ENCODE results near the gene MCCC1. TPM values are rescaled to one million over a fixed set of nuclear protein-coding genes. Genes with fewer than 3 reads are reported as not detected.
"Not testable (repeated sequence)": the region's sequence is repeated elsewhere in the genome, so short reads cannot be mapped to it uniquely, and the experiment has no call there.

MCCC1 gene
- total RNA-seq, 2 experiments from 2014 or later, result 28.4 to 29.7 TPM

- H3K9me3 Mint-ChIP-seq, result peaks cover 12% of the 10 kb centered on the region
- no peaks in the 10 kb centered on the region for H3K27me3 Mint-ChIP-seq
- ChIA-PET POLR2A (no interaction called here), CTCF (no interaction called here)
- no peaks in the 10 kb centered on the region for H3K4me1 Mint-ChIP-seq (ENCODE audit: low read depth)
- no peak overlapping the region for H3K4me3 Mint-ChIP-seq
- no peak overlapping the region for H3K27ac Mint-ChIP-seq
- intact Hi-C loops (cut with micrococcal nuclease), result no loop called here
- DNase-seq, result no peak
- H3K36me3 Mint-ChIP-seq, result no peaks in the 10 kb centered on the region
These were observed 99.5 kb downstream of the MCCC1 start for GRCh38 chr3:182999767-183000166.

DNA sequence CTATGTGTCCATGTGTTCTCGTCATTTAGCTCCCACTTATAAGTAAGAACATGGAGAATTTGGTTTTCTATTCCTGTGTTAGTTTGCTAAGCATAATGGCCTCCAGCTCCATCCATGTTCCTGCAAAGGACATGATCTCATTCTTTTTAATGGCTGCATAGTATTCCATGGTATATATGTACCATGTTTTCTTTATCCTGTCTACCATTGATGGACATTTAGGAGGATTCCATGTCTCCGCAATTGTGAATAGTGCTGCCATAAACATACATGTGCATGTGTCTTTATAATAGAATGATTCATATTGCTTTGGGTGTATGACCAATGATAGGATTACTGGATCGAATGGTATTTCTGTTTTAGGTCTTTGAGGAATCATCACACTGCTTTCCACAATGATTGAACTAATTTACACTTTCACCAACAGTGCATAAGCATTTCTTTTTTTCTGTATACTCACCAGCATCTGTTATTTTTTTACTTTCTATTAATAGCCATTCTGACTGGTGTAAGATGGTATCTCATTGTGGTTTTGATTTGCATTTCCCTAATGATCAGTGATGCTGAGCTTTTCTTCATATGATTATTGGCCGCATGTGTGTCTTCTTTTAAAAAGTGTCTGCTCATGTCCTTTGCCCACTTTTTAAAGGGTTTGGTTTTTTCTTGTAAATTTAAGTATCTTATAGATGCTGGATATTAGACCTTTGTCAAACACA is 105.7 kb downstream of the MCCC1 start:
- H3K4me1 Mint-ChIP-seq (ENCODE audit: low read depth); H3K27ac Mint-ChIP-seq; H3K27me3 Mint-ChIP-seq; POLR2A ChIA-PET; DNase-seq; H3K4me3 Mint-ChIP-seq; intact Hi-C loops (cut with micrococcal nuclease); H3K36me3 Mint-ChIP-seq; CTCF ChIA-PET: not testable (repeated sequence)
- peaks cover 16% of the 10 kb centered on the region for H3K9me3 Mint-ChIP-seq

GRCh38 chr3:182989566-182989965 is 109.7 kb downstream of the MCCC1 start:
- Mint-ChIP-seq H3K9me3 (peaks cover 4% of the 10 kb centered on the region), H3K27ac (no peak overlapping the region), H3K4me3 (no peak overlapping the region), H3K27me3 (no peaks in the 10 kb centered on the region), H3K36me3 (no peaks in the 10 kb centered on the region), H3K4me1 (ENCODE audit: low read depth) (no peaks in the 10 kb centered on the region)
- DNase-seq, result no peak
- ChIA-PET CTCF (interaction anchor here (0.8 kb wide), 1 partner anchor 9 kb away, joined by 3 read pairs; no protein-coding TSS in a partner anchor), POLR2A (no interaction called here)
- intact Hi-C loops (cut with micrococcal nuclease), result no loop called here

DNA sequence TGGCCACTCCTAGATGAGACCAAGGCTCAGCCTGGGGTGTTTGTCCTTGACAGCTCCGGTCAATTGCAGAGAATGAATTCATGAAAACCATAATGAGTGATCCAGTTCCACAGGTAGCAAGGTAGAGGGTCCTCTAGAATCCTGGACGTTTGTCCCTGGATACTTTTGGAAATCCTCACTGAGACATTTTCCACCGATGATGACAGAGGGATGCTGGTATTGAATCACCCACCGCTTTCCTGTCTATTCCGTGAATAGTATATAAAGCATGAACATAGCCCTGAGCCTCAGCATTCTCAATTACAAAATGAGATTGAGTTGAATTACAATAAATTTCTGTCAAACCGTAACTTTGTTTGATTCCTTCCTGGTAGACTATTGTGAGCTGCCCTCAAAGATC is 113.3 kb downstream of the MCCC1 start:
- H3K27me3 Mint-ChIP-seq, result no peaks in the 10 kb centered on the region
- no peak for DNase-seq
- no peaks in the 10 kb centered on the region for H3K9me3 Mint-ChIP-seq
- H3K27ac Mint-ChIP-seq, result no peak overlapping the region
- ChIA-PET CTCF (no interaction called here), POLR2A (no interaction called here)
- no peaks in the 10 kb centered on the region for H3K4me1 Mint-ChIP-seq (ENCODE audit: low read depth)
- H3K36me3 Mint-ChIP-seq, result no peaks in the 10 kb centered on the region
- H3K4me3 Mint-ChIP-seq, result no peak overlapping the region
- intact Hi-C loops (cut with micrococcal nuclease), result no loop called here

GRCh38 chr3:182983876-182984275 is 115.4 kb downstream of the MCCC1 start:
- POLR2A ChIA-PET, result no interaction called here
- Mint-ChIP-seq H3K27ac (no peak overlapping the region), H3K9me3 (no peaks in the 10 kb centered on the region), H3K27me3 (no peaks in the 10 kb centered on the region), H3K4me1 (ENCODE audit: low read depth) (peaks cover 5% of the 10 kb centered on the region), H3K36me3 (no peaks in the 10 kb centered on the region), H3K4me3 (no peak overlapping the region)
- no peak for DNase-seq
- intact Hi-C loops (cut with micrococcal nuclease), result no loop called here
- CTCF ChIA-PET, result no interaction called here

DNA sequence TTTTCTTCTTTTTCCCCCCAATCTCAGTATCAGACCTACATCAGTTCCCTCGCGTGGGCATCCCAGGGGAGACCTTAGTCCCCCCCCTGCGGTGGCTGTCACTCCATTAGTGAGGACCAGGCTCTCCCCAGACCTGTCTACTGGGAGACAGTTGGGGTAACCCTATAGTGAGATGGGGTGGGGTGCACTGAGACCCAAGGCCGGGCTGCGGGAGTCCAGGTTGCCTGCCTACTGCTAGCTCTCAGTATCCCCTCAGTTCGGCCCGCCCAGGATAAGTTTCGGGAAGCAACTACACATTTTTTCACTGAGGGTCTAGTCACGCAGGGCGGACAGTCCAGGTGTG is 118.3 kb downstream of the MCCC1 start:
- H3K36me3 Mint-ChIP-seq, result no peaks in the 10 kb centered on the region
- peaks cover 18% of the 10 kb centered on the region for H3K4me1 Mint-ChIP-seq (ENCODE audit: low read depth)
- intact Hi-C loops (cut with micrococcal nuclease), result no loop called here
- ChIA-PET CTCF (interaction anchor here (0.9 kb wide), 1 partner anchor 447 kb away, joined by 3 read pairs; no protein-coding TSS in a partner anchor), POLR2A (interaction anchor here (0.5 to 0.9 kb wide), 2 partner anchors 27 to 348 kb away, joined by 3 read pairs; no protein-coding TSS in a partner anchor)
- peak overlapping the region; percentile 66 for H3K27ac Mint-ChIP-seq
- no peaks in the 10 kb centered on the region for H3K9me3 Mint-ChIP-seq
- no peaks in the 10 kb centered on the region for H3K27me3 Mint-ChIP-seq
- H3K4me3 Mint-ChIP-seq, result peak overlapping the region; percentile 67
- DNase-seq, result no peak

GRCh38 chr3:182980204-182981037 is 118.9 kb downstream of the MCCC1 start, which contains the start of gene DCUN1D1:
DCUN1D1 (minus strand) TSS chr3:182980538; CDS start chr3:182980489, 49 bp downstream.
- Mint-ChIP-seq H3K4me1 (ENCODE audit: low read depth) (peaks cover 18% of the 10 kb centered on the region), H3K36me3 (no peaks in the 10 kb centered on the region)

DNA sequence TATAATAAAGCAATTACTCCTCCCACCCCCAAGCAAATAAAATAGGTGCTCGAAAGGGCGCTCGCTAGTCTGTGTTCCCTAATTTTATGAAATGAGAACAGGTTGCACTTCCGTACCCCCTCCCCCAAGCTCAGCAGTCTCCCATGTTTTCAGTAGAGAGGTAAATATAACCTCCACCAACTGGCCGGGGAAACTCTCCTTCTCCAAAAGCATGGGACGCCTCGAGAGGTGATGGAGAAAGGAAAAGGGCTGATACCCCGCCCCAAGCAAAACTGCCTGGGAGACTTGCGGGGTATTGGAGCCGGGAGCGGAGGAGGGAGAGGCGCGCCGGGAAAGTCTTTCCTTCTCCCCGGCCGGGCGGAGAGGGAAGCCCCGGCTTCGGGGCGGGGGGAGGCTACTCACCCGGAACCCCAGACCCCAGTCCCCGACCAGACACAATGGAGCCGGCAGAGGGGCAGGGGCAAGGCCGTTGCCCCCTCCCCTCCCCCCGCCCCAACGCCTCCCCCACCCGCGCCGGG is 119.6 kb downstream of the MCCC1 start:
- Mint-ChIP-seq H3K27ac (peak overlapping the region; percentile 73), H3K4me3 (peak overlapping the region; percentile 83), H3K36me3 (no peaks in the 10 kb centered on the region), H3K27me3 (no peaks in the 10 kb centered on the region), H3K4me1 (ENCODE audit: low read depth) (peaks cover 20% of the 10 kb centered on the region), H3K9me3 (no peaks in the 10 kb centered on the region)
- ChIA-PET CTCF (interaction anchor here (1.8 to 2.0 kb wide), 2 partner anchors 9 to 70 kb away, joined by 4 to 8 read pairs; no protein-coding TSS in a partner anchor), POLR2A (interaction anchor here (1.0 kb wide), 1 partner anchor 11 kb away, joined by 4 read pairs; no protein-coding TSS in a partner anchor)
- DNase-seq, result peak; percentile 42
- intact Hi-C loops (cut with micrococcal nuclease), result loop anchor here (1.0 to 5.0 kb wide), 2 partner anchors 10 to 42 kb away; no protein-coding TSS in a partner anchor

More at GRCh38 chr3:182980204-182981037, 118.9 kb downstream of the MCCC1 start, which contains the start of gene DCUN1D1:
- peak; percentile 91 for DNase-seq
- intact Hi-C loops (cut with micrococcal nuclease), result no loop called here
- Mint-ChIP-seq H3K27ac (peak within 1 kb of the TSS; percentile 73), H3K4me3 (peak within 1 kb of the TSS; percentile 83), H3K9me3 (no peaks in the 10 kb centered on the region), H3K27me3 (no peaks in the 10 kb centered on the region)
- CTCF ChIA-PET, result interaction anchor here (1.8 to 2.0 kb wide), 2 partner anchors 9 to 71 kb away, joined by 4 to 8 read pairs; no protein-coding TSS in a partner anchor
- POLR2A ChIA-PET, result interaction anchor here (0.5 to 0.9 kb wide), 2 partner anchors 27 to 348 kb away, joined by 3 read pairs; no protein-coding TSS in a partner anchor

GRCh38 chr3:182979103-182979673 is 120.1 kb downstream of the MCCC1 start:
- Mint-ChIP-seq H3K27me3 (no peaks in the 10 kb centered on the region), H3K27ac (peak overlapping the region; percentile 73), H3K4me1 (ENCODE audit: low read depth) (peaks cover 20% of the 10 kb centered on the region), H3K4me3 (peak overlapping the region; percentile 83), H3K36me3 (no peaks in the 10 kb centered on the region), H3K9me3 (no peaks in the 10 kb centered on the region)
- CTCF ChIA-PET, result interaction anchor here (1.8 to 2.0 kb wide), 2 partner anchors 8 to 70 kb away, joined by 4 to 8 read pairs; no protein-coding TSS in a partner anchor
- intact Hi-C loops (cut with micrococcal nuclease), result loop anchor here (1.0 to 5.0 kb wide), 2 partner anchors 10 to 42 kb away; no protein-coding TSS in a partner anchor
- POLR2A ChIA-PET, result interaction anchor here (0.5 to 1.0 kb wide), 2 partner anchors 10 to 74 kb away, joined by 3 to 4 read pairs; no protein-coding TSS in a partner anchor
- DNase-seq, result no peak

DNA sequence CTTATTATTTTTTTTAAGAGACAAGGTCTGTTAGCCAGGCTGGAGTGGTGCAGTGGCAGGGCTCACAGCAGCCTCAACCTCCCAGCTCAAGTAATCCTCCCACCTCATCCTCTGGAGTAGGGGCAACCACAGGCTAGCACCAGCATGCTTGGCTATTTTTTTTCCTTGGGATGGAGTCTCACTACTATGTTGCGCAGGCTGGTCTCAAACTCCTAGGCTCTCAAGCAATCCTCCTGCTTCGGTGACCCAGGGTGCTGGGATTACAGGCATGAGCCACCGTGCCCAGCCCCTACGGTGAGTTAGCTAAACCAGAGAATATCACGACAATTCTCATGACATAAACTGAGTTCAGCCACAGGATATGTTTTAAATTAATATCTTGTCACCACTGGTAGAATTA is 120.9 kb downstream of the MCCC1 start:
- Mint-ChIP-seq H3K27me3 (no peaks in the 10 kb centered on the region), H3K27ac (no peak overlapping the region)
- CTCF ChIA-PET, result interaction anchor here (1.8 to 2.0 kb wide), 2 partner anchors 7 to 69 kb away, joined by 4 to 8 read pairs; no protein-coding TSS in a partner anchor

DNA sequence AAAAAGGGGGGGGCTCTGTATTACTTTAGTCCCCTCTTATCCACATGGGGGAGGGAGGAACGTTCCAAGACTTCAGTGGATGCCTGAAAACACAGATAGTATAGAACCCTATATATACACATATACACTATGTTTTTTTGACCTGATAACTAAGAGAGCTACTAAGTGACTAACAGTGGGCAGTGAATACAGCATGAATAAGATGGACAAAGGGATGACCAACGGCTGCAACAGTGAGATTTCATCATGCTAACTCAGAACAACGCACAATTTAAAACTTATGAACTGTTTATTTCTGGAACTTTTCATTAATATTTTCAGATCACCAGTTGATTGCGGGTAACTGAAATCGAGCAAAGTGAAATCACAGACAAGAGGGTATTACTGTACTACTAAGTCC is 126.2 kb downstream of the MCCC1 start:
- H3K36me3 Mint-ChIP-seq, result no peaks in the 10 kb centered on the region
- no peak for DNase-seq
- no peak overlapping the region for H3K4me3 Mint-ChIP-seq
- no peaks in the 10 kb centered on the region for H3K9me3 Mint-ChIP-seq
- CTCF ChIA-PET, result no interaction called here
- no peak overlapping the region for H3K27ac Mint-ChIP-seq
- intact Hi-C loops (cut with micrococcal nuclease), result no loop called here
- H3K27me3 Mint-ChIP-seq, result no peaks in the 10 kb centered on the region
- POLR2A ChIA-PET, result no interaction called here
- H3K4me1 Mint-ChIP-seq (ENCODE audit: low read depth), result peaks cover 40% of the 10 kb centered on the region

More for the DNA sequence above, 120.9 kb downstream of the MCCC1 start:
- no peaks in the 10 kb centered on the region for H3K9me3 Mint-ChIP-seq
- POLR2A ChIA-PET, result no interaction called here
- intact Hi-C loops (cut with micrococcal nuclease), result loop anchor here (5.0 kb wide), 1 partner anchor 41 kb away; no protein-coding TSS in a partner anchor
- no peak overlapping the region for H3K4me3 Mint-ChIP-seq
- no peak for DNase-seq
- peaks cover 20% of the 10 kb centered on the region for H3K4me1 Mint-ChIP-seq (ENCODE audit: low read depth)
- no peaks in the 10 kb centered on the region for H3K36me3 Mint-ChIP-seq
